Glutamatergic neuron (in vitro differentiated cells): ENCODE measurements around the gene NCAPG2. TPM values are rescaled to one million over a fixed set of nuclear protein-coding genes. Genes with fewer than 3 reads are reported as not detected.
"Not testable (repeated sequence)": the region's sequence is repeated elsewhere in the genome, so short reads cannot be mapped to it uniquely, and the experiment has no call there.

ENCODE experiments used
- DNase-seq: peaks from one replicate; pipeline ENCODE4 v3.0.0; 2022
- H3K27ac Mint-ChIP-seq: one replicate; pipeline ENCODE4 v1.8.0; 2020; ENCODE audit warnings: mild to moderate bottlenecking, mixed read lengths, inconsistent platforms; ENCODE audit not compliant: unreplicated experiment
- H3K27me3 Mint-ChIP-seq: one replicate; pipeline ENCODE4 v1.8.0; 2020; ENCODE audit warnings: mild to moderate bottlenecking, moderate library complexity, mixed read lengths, inconsistent platforms; ENCODE audit not compliant: unreplicated experiment
- H3K36me3 Mint-ChIP-seq: one replicate; pipeline ENCODE4 v1.8.0; 2020; ENCODE audit warnings: mild to moderate bottlenecking, mixed read lengths, inconsistent platforms; ENCODE audit not compliant: unreplicated experiment
- H3K4me1 Mint-ChIP-seq: one replicate; pipeline ENCODE4 v1.8.0; 2020; ENCODE audit warnings: mild to moderate bottlenecking, low read depth, mixed read lengths, inconsistent platforms; ENCODE audit not compliant: unreplicated experiment
- H3K4me3 Mint-ChIP-seq: one replicate; pipeline ENCODE4 v1.8.0; 2020; ENCODE audit warnings: mild to moderate bottlenecking, mixed read lengths, inconsistent platforms; ENCODE audit not compliant: unreplicated experiment
- H3K9me3 Mint-ChIP-seq: one replicate; pipeline ENCODE4 v1.8.0; 2020; ENCODE audit warnings: mild to moderate bottlenecking, moderate library complexity, mixed read lengths, inconsistent platforms; ENCODE audit not compliant: unreplicated experiment
- CTCF ChIP-seq: fragments of 200-600 bp; sonication (generic); IDR thresholded peaks from one replicate; pipeline ENCODE4 v1.5.0; 2021; ENCODE audit not compliant: partially characterized antibody, unreplicated experiment
- total RNA-seq: library from RNA; stranded (reverse); fragmentation: NEBNext Ultra II Directional; extraction: Animal tissue kit (Norgen Biotek cat#: 25700); gene quantifications from one replicate; pipeline ENCODE4 v1.2.1, GENCODE V29; 2021; ENCODE audit not compliant: unreplicated experiment

The NCAPG2 gene
- total RNA-seq, 1 donor from 2014 or later, result 27.2 TPM

GRCh38 chr7:158706710-158707590 lies 2.3 kb upstream of the NCAPG2 start:
- Mint-ChIP-seq H3K36me3 (peaks cover 5% of the 10 kb centered on the region), H3K27me3 (peaks cover 12% of the 10 kb centered on the region), H3K4me3 (no peak overlapping the region), H3K27ac (no peak overlapping the region), H3K4me1 (peaks cover 14% of the 10 kb centered on the region), H3K9me3 (peaks cover 10% of the 10 kb centered on the region)
- no peak for TF ChIP-seq CTCF
- DNase-seq, result no peak

DNA sequence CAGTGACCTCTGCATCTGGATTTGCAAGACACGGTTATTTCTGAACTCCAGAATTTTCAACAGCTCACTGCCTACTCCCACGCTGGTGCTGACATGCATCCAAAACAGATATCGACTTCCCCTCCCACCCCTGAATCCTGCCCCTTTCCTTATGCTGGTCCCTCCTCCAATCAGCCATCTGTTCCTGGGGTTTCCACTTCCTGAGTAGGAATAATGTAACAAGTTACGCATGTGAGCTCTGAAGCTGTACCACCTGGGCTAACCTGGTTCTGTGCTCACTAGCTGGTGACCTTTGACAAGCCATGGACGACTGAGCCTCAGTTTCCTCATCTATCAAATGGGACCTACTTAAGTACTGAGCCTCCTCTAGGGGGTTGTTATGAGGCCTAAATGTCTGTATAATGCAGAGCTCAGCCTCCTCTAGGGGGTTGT lies 1.7 kb upstream of the NCAPG2 start:
- H3K27ac Mint-ChIP-seq, result peak overlapping the region; percentile 50
- peaks cover 12% of the 10 kb centered on the region for H3K27me3 Mint-ChIP-seq
- H3K36me3 Mint-ChIP-seq, result peaks cover 7% of the 10 kb centered on the region
- H3K4me1 Mint-ChIP-seq, result peaks cover 19% of the 10 kb centered on the region
- H3K9me3 Mint-ChIP-seq, result peaks cover 11% of the 10 kb centered on the region
- no peak for TF ChIP-seq CTCF
- no peak for DNase-seq
- H3K4me3 Mint-ChIP-seq, result peak overlapping the region; percentile 39

DNA sequence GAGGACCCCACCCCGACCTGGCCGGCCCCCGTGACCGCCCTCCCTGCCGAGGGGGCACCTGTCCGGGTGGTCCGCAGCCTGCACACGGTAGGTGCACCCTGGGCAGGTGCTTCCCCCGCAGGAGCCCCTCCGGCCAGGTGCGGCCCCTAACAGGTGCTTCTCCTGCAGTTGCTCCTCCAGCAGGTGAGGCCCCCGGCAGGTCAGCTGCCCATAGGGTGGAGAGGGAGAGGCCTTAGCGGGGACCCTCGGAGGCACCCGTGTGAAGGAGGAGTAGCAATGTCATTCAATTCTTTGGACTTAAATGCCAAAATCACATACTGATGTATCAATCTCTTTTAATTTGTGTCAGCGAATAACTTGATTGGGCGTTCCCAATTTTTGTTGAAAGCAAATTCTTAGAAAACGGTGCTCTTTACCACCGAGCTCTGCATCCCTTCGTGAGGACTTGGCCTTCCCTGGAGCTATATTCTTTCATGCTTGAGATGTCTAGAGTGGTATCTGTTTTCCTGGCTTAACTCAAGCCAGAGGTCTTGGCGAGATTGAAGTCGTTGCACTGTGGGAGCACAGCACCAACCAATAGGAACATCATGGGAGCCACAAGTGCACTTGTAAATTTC lies 738 bp upstream of the NCAPG2 start:
- TF ChIP-seq CTCF, result peak; percentile 4
- Mint-ChIP-seq H3K27ac (peak overlapping the region; percentile 37), H3K4me3 (peak overlapping the region; percentile 85), H3K27me3 (peaks cover 11% of the 10 kb centered on the region), H3K4me1 (peaks cover 24% of the 10 kb centered on the region), H3K36me3 (peaks cover 10% of the 10 kb centered on the region), H3K9me3 (peaks cover 14% of the 10 kb centered on the region)
- no peak for DNase-seq

DNA sequence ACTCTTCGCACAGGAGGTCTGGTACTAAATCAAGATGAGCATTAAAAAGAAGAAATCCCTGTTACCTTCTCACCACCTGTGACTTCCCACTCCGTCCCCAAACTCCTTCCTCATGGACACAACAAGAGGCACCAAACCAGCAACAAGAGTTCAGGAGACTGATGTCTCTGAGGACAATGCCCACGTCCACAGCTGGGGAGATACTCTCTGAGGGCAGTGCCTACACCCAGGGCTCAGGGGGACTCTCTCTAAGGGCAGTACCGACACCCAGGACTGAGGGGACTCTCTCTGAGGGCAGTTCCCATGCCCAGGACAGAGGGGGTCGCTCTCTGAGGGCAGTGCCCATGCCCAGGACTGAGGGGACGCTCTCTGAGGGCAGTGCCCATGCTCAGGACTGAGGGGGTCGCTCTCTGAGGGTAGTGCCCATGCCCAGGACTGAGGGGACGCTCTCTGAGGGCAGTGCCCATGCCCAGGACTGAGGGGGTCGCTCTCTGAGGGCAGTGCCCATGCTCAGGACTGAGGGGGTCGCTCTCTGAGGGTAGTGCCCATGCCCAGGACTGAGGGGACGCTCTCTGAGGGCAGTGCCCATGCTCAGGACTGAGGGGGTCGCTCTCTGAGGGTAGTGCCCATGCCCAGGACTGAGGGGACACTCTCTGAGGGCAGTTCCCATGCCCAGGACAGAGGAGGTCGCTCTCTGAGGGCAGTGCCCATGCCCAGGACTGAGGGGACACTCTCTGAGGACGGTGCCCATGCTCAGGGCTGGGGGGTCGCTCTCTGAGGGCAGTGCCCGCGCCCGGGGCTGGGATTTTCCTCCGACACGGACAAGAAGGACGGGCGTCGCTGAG lies 703 bp downstream of the NCAPG2 start:
- peak overlapping the region; percentile 85 for H3K4me3 Mint-ChIP-seq
- not testable (repeated sequence) for DNase-seq, H3K27ac Mint-ChIP-seq
- H3K27me3 Mint-ChIP-seq, result peaks cover 11% of the 10 kb centered on the region
- peaks cover 24% of the 10 kb centered on the region for H3K4me1 Mint-ChIP-seq
- peaks cover 10% of the 10 kb centered on the region for H3K36me3 Mint-ChIP-seq
- H3K9me3 Mint-ChIP-seq, result peaks cover 14% of the 10 kb centered on the region

DNA sequence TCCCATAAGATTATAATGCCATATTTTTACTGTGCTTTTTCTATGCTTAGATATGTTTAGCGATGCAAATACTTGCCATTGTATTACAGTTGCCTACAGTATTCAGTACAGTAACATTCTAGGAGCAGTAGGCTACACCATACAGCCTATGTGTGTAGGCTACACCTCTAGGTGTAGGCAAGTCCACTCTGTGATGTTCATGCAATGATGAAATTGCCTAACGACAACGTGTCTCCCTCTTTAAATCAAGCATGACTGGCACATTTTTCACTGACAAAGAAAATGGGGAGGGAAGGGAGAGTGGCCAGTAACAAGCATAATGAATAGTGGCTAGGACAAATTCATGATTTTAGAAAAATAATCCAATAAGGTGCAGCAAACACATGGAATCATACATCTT lies 1.7 kb downstream of the NCAPG2 start:
- Mint-ChIP-seq H3K36me3 (peaks cover 8% of the 10 kb centered on the region), H3K27ac (no peak overlapping the region), H3K9me3 (peaks cover 13% of the 10 kb centered on the region), H3K4me1 (peaks cover 24% of the 10 kb centered on the region), H3K27me3 (peaks cover 11% of the 10 kb centered on the region), H3K4me3 (peak overlapping the region; percentile 31)
- no peak for DNase-seq
- no peak for TF ChIP-seq CTCF
